Neural progenitor cell (in vitro differentiated cells): ENCODE results near the gene SH3BP5.

ENCODE experiments used
- CTCF ChIP-seq: fragments of 200-600 bp; sonication (generic); IDR thresholded peaks from 2 replicates; pipeline ENCODE4 v1.5.1; 2017; ENCODE audit warnings: antibody characterized with exemption, mild to moderate bottlenecking
- EZH2 ChIP-seq: fragments of 200-600 bp; sonication (generic); IDR thresholded peaks from 2 replicates; pipeline ENCODE4 v1.6.1; 2017; ENCODE audit warnings: antibody characterized with exemption, mild to moderate bottlenecking, moderate library complexity
- EZH2phosphoT487 ChIP-seq: fragments of 200-600 bp; sonication (generic); IDR thresholded peaks from 2 replicates; pipeline ENCODE4 v1.6.1; 2017; ENCODE audit warnings: antibody characterized with exemption

GRCh38 chr3:15279671-15280402 is 52.5 kb downstream of the SH3BP5 start:
- no peak for TF ChIP-seq CTCF
- TF ChIP-seq EZH2: no peak
- no peak for TF ChIP-seq EZH2phosphoT487
